Measurements from ENCODE around the gene ROPN1L.

DNA sequence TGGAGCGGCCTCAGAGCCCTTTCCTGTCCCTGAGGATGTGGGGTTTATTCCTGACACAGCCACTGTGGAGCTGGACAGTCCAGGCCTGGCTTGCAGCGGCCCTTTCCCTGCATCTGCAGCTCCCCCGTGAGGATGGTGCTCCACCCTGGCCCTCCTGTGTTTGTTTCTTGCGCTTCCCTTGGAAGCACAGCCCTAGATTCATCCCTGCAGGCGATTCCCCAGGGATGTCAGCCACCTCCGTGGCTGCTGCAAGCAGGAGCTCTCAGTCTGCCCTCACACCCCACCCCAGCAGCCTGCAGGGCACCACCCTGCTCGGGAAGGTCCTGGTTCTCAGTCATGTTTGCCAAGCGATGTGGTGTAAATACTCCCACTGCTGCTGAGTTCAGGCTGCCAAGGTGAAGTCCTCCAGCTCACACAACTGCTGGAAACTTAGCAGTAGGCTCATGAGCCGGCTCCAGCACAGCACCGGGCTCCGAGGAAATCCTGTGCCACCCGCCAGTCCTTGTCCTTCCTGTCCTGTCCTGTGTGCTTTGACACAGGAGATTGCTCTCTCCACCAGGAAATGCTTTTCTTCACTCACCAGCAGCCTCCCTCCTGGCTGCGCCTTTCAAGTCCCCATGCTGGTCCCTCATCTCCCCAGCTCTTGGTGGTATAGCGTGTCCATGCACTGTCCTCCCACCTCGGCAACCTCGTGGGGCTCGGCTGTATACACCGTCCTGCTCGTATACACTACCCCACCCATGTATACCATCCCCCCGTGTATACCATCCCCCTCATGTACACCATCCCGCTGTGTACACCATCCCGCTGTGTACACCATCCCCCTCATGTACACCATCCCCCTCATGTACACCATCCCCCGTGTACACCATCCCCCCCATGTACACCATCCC, 16.2 kb downstream of the ROPN1L start:
- TF ChIP-seq, protein P1, sequence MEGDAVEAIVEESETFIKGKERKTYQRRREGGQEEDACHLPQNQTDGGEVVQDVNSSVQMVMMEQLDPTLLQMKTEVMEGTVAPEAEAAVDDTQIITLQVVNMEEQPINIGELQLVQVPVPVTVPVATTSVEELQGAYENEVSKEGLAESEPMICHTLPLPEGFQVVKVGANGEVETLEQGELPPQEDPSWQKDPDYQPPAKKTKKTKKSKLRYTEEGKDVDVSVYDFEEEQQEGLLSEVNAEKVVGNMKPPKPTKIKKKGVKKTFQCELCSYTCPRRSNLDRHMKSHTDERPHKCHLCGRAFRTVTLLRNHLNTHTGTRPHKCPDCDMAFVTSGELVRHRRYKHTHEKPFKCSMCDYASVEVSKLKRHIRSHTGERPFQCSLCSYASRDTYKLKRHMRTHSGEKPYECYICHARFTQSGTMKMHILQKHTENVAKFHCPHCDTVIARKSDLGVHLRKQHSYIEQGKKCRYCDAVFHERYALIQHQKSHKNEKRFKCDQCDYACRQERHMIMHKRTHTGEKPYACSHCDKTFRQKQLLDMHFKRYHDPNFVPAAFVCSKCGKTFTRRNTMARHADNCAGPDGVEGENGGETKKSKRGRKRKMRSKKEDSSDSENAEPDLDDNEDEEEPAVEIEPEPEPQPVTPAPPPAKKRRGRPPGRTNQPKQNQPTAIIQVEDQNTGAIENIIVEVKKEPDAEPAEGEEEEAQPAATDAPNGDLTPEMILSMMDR (IDR thresholded peaks at IDR 0.05): no peak
- TF ChIP-seq POLR2A (IDR thresholded peaks at IDR 0.05): no peak

All from body of pancreas (tissue), 4 donors.